ENCODE measurements around the gene CDH15. TPM values are rescaled to one million over a fixed set of nuclear protein-coding genes. Genes with fewer than 3 reads are reported as not detected.

The CDH15 gene
- total and polyA plus RNA-seq, 2 of the 13 experiments (the other 11 are each of a cell fraction or from before 2014, with no cell fraction given) = 0.74 to 2.2 TPM

GRCh38 chr16:89167425-89167941 lies 4.1 kb upstream of the CDH15 start (continued):
- TF ChIP-seq ZNF704 (CRISPR knock-in tag; IDR thresholded peaks at IDR 0.05; ENCODE audit: borderline replicate concordance) (0 out of 2 replicates have a peak, but pooled peaks have one; percentile 58), ZGPAT (CRISPR knock-in tag; IDR thresholded peaks at IDR 0.05) (peak; percentile 90), ZNF574 (CRISPR knock-in tag; IDR thresholded peaks at IDR 0.05) (peak; percentile 89), TMF1 (CRISPR knock-in tag; IDR thresholded peaks at IDR 0.05; ENCODE audit: low read depth) (peak; percentile 82; the same call in 1 of the 2 replicates), EHMT2 (IDR thresholded peaks at IDR 0.05; ENCODE audit: borderline replicate concordance, low read depth, low read length) (no peak), ZNF644 (CRISPR knock-in tag; IDR thresholded peaks at IDR 0.05; ENCODE audit: low read depth) (0 out of 2 replicates have a peak, but pooled peaks have one; percentile 16), ZNF639 (CRISPR knock-in tag; conservative IDR thresholded peaks at IDR 0.05) (peak; percentile 64; the same call in 1 of the 2 replicates), BATF2 (CRISPR knock-in tag; IDR thresholded peaks at IDR 0.05) (no peak), ATM (IDR thresholded peaks at IDR 0.05; ENCODE audit: borderline replicate concordance) (no peak), ZNF275 (CRISPR knock-in tag; IDR thresholded peaks at IDR 0.05; ENCODE audit: borderline replicate concordance) (no peak), RARA (CRISPR knock-in tag; IDR thresholded peaks at IDR 0.05) (peak; percentile 61; the same call in 1 of the 2 replicates), ZFP37 (CRISPR knock-in tag; IDR thresholded peaks at IDR 0.05; ENCODE audit: borderline replicate concordance) (no peak), GATAD2A (CRISPR knock-in tag; IDR thresholded peaks at IDR 0.05) (peak; percentile 65), ZNF510 (CRISPR knock-in tag; IDR thresholded peaks at IDR 0.05; ENCODE audit: low read depth) (0 out of 2 replicates have a peak, but pooled peaks have one; percentile 43), PHF8 (CRISPR knock-in tag; IDR thresholded peaks at IDR 0.05) (peak; percentile 50; the same call in 1 of the 2 replicates), ZHX1 (CRISPR knock-in tag; IDR thresholded peaks at IDR 0.05; ENCODE audit: low read depth) (0 out of 2 replicates have a peak, but pooled peaks have one; percentile 40), GATAD1 (CRISPR knock-in tag; IDR thresholded peaks at IDR 0.05) (peak; percentile 76), ZNF546 (CRISPR knock-in tag; conservative IDR thresholded peaks at IDR 0.05) (0 out of 2 replicates have a peak, but pooled peaks have one; percentile 69)
